Measurements from ENCODE around the gene CD274.

DNA sequence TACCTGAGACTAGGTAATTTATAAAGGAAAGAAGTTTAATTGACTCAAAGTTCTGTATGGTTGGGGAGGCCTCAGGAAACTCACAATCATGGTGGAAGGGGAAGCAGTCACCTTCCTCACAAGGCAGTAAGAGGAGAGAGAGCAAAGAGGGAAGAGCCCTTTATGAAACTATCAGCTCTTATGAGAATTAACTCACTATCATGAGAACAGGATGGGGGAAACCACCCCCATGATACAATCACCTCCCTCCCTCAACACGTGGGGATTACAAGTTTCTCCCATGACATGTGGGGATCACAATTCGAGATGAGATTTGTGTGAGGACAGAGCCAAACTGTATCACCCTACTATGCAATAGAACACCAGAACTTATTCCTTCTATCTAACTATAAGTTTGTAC is 27.9 kb downstream of the CD274 start:
- TF ChIP-seq, protein P1, sequence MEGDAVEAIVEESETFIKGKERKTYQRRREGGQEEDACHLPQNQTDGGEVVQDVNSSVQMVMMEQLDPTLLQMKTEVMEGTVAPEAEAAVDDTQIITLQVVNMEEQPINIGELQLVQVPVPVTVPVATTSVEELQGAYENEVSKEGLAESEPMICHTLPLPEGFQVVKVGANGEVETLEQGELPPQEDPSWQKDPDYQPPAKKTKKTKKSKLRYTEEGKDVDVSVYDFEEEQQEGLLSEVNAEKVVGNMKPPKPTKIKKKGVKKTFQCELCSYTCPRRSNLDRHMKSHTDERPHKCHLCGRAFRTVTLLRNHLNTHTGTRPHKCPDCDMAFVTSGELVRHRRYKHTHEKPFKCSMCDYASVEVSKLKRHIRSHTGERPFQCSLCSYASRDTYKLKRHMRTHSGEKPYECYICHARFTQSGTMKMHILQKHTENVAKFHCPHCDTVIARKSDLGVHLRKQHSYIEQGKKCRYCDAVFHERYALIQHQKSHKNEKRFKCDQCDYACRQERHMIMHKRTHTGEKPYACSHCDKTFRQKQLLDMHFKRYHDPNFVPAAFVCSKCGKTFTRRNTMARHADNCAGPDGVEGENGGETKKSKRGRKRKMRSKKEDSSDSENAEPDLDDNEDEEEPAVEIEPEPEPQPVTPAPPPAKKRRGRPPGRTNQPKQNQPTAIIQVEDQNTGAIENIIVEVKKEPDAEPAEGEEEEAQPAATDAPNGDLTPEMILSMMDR (IDR thresholded peaks at IDR 0.05): no peak
- no peak for TF ChIP-seq POLR2A (IDR thresholded peaks at IDR 0.05)
- TF ChIP-seq POLR2AphosphoS5 (IDR thresholded peaks at IDR 0.05): no peak
